ENCODE measurements around the gene KDM4E.

DNA sequence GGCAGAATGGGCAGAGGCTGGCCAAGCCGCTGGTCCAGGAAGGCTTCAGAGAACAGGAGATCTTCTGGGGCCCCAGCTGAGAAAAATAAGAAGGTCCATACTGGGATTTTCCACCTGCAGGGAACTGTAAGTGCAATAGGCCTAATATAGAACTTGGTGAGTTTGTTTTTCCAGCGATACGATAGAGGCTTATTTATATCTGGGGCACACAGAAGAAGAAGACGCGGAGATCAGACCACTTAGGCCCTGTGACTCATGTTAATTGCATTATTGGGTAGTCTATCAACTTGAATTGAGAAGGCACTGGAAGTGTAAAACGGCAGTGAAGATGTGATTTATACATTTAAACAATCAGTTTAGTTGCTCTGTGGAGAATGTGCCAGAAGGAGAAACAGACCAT, 34.0 kb downstream of the KDM4E start:
- TF ChIP-seq CTCF (IDR thresholded peaks at IDR 0.05) = no peak
- TF ChIP-seq POLR2A (IDR thresholded peaks at IDR 0.05) = no peak
